PC-9 (cell line): ENCODE data around the gene DNAAF9.

Experiments used
- CTCF ChIP-seq: fragments of 200-600 bp; sonication (generic); conservative IDR thresholded peaks from 2 replicates; pipeline ENCODE4 v1.6.1; 2017; ENCODE audit warnings: mixed run types, antibody characterized with exemption, mild to moderate bottlenecking, moderate library complexity
- EZH2 ChIP-seq: fragments of 200-600 bp; sonication (generic); IDR thresholded peaks from 2 replicates; pipeline ENCODE4 v1.8.0; 2017; ENCODE audit warnings: antibody characterized with exemption, low read depth

- TF ChIP-seq CTCF: no peak
- TF ChIP-seq EZH2: no peak
Observed at GRCh38 chr20:3452136-3452535, 44.7 kb upstream of the DNAAF9 start.
